Smooth muscle cell (in vitro differentiated cells): ENCODE data around the gene CTCF. TPM values are rescaled to one million over a fixed set of nuclear protein-coding genes. Genes with fewer than 3 reads are reported as not detected.

Experiments used
- DNase-seq: peaks from one replicate; lab custom pipeline; 2025; ENCODE audit not compliant: unreplicated experiment; lab: John Stamatoyannopoulos, UW
- H2AFZ ChIP-seq: fragments of 200-600 bp; sonication (generic); 2 replicates; pipeline ENCODE4 v1.6.0; 2016; ENCODE audit warnings: antibody characterized with exemption, low read depth, mild to moderate bottlenecking
- H3F3A ChIP-seq: fragments of 200-600 bp; sonication (generic); 2 replicates; pipeline ENCODE4 v1.6.0; 2017; ENCODE audit warnings: antibody characterized with exemption, low read depth
- H3K27ac ChIP-seq: fragments of 200-600 bp; sonication (generic); 2 replicates; pipeline ENCODE4 v1.5.1; 2016; ENCODE audit warnings: low read depth, mild to moderate bottlenecking
- H3K27me3 ChIP-seq: fragments of 200-600 bp; sonication (generic); 2 replicates; pipeline ENCODE4 v1.6.1; 2016; ENCODE audit warnings: low read depth, mild to moderate bottlenecking
- H3K36me3 ChIP-seq: fragments of 200-600 bp; sonication (generic); 2 replicates; pipeline ENCODE4 v1.5.1; 2016; ENCODE audit warnings: low read depth
- H3K4me1 ChIP-seq: fragments of 200-600 bp; sonication (generic); 2 replicates; pipeline ENCODE4 v1.5.1; 2016; ENCODE audit warnings: low read depth
- H3K4me2 ChIP-seq: fragments of 200-600 bp; sonication (generic); 2 replicates; pipeline ENCODE4 v1.6.0; 2016; ENCODE audit warnings: mild to moderate bottlenecking
- H3K4me3 ChIP-seq: fragments of 200-600 bp; sonication (generic); 2 replicates; pipeline ENCODE4 v1.5.1; 2016; ENCODE audit warnings: mild to moderate bottlenecking
- H3K79me2 ChIP-seq: fragments of 200-600 bp; sonication (generic); 2 replicates; pipeline ENCODE4 v1.6.0; 2016; ENCODE audit warnings: low read depth, mild to moderate bottlenecking
- H3K9ac ChIP-seq: fragments of 200-600 bp; sonication (generic); 2 replicates; pipeline ENCODE4 v1.6.0; 2016; ENCODE audit warnings: low read depth
- H3K9me3 ChIP-seq: fragments of 200-600 bp; sonication (generic); replicated peaks from 2 replicates; pipeline ENCODE4 v1.5.1; 2016; ENCODE audit warnings: low read depth
- H4K20me1 ChIP-seq: fragments of 200-600 bp; sonication (generic); 2 replicates; pipeline ENCODE4 v1.6.0; 2016; ENCODE audit warnings: low read depth
- CTCF ChIP-seq: fragments of 200-600 bp; sonication (generic); IDR thresholded peaks from 2 replicates; pipeline ENCODE4 v1.5.1; 2017; ENCODE audit warnings: borderline replicate concordance, mild to moderate bottlenecking, antibody characterized with exemption; ENCODE audit not compliant: insufficient read depth, poor library complexity, severe bottlenecking
- WGBS: methylation state at CpG from one replicate; pipeline ENCODE4 v1.1.7; 2016; ENCODE audit warnings: low lambda C conversion rate; 5-methylcytosine and 5-hydroxymethylcytosine counted together
- polyA plus RNA-seq: library from polyadenylated mRNA; unstranded; fragments of >200 nt; fragmentation: Nextera tagmentation; extraction: Ambion mirVana; gene quantifications from 2 replicates; pipeline ENCODE4 v1.2.1, GENCODE V29; 2016
- total RNA-seq: library from RNA; depleted of rRNA; stranded (reverse); fragments of >200 nt; gene quantifications from 2 replicates; pipeline ENCODE4 v1.2.3, GENCODE V29; 2014

Gene CTCF
- total and polyA plus RNA-seq, 2 experiments from 2014 or later = 28.4 to 32.4 TPM

GRCh38 chr16:67654403-67654911, 92.1 kb downstream of the CTCF start:
- Histone ChIP-seq H3K9me3 (no peaks in the 10 kb centered on the region), H4K20me1 (peaks cover 7% of the 10 kb centered on the region), H3K4me3 (no peak overlapping the region), H3K79me2 (no peaks in the 10 kb centered on the region), H3F3A (no peaks in the 10 kb centered on the region), H2AFZ (no peak overlapping the region), H3K4me1 (no peaks in the 10 kb centered on the region), H3K36me3 (no peaks in the 10 kb centered on the region), H3K4me2 (no peak overlapping the region), H3K27ac (no peak overlapping the region), H3K27me3 (peaks cover 13% of the 10 kb centered on the region), H3K9ac (no peak overlapping the region)
- DNase-seq = no peak
- no peak for TF ChIP-seq CTCF
- WGBS = 92% methylated on average over 30 of the region's 30 CpGs

GRCh38 chr16:67655363-67655762, 93.0 kb downstream of the CTCF start:
- DNase-seq = no peak
- no peak for TF ChIP-seq CTCF
- 76% methylated on average over 4 of the region's 4 CpGs for WGBS

GRCh38 chr16:67656344-67657016, 94.2 kb downstream of the CTCF start:
- H2AFZ ChIP-seq = no peak overlapping the region
- peaks cover 2% of the 10 kb centered on the region for H3K27me3 ChIP-seq
- TF ChIP-seq CTCF = no peak
- no peaks in the 10 kb centered on the region for H3K79me2 ChIP-seq
- WGBS = 92% methylated on average over 9 of the region's 9 CpGs
- no peaks in the 10 kb centered on the region for H3K36me3 ChIP-seq
- DNase-seq = no peak
- H4K20me1 ChIP-seq = peaks cover 7% of the 10 kb centered on the region
- no peak overlapping the region for H3K27ac ChIP-seq
- no peaks in the 10 kb centered on the region for H3K4me1 ChIP-seq
- peaks cover 4% of the 10 kb centered on the region for H3F3A ChIP-seq
- H3K9ac ChIP-seq = no peak overlapping the region
- no peak overlapping the region for H3K4me3 ChIP-seq
- H3K9me3 ChIP-seq = no peaks in the 10 kb centered on the region
- H3K4me2 ChIP-seq = no peak overlapping the region

More at GRCh38 chr16:67655363-67655762, 93.0 kb downstream of the CTCF start:
- no peaks in the 10 kb centered on the region for H3F3A ChIP-seq
- no peak overlapping the region for H3K4me3 ChIP-seq
- no peaks in the 10 kb centered on the region for H3K79me2 ChIP-seq
- H3K27ac ChIP-seq = no peak overlapping the region
- no peaks in the 10 kb centered on the region for H3K9me3 ChIP-seq
- H4K20me1 ChIP-seq = peaks cover 7% of the 10 kb centered on the region
- H3K4me1 ChIP-seq = no peaks in the 10 kb centered on the region
- H3K27me3 ChIP-seq = peaks cover 12% of the 10 kb centered on the region
- H3K9ac ChIP-seq = no peak overlapping the region
- H2AFZ ChIP-seq = no peak overlapping the region
- no peaks in the 10 kb centered on the region for H3K36me3 ChIP-seq
- no peak overlapping the region for H3K4me2 ChIP-seq

- no peak overlapping the region for H3K4me3 ChIP-seq
- no peak for DNase-seq
- H3K36me3 ChIP-seq = no peaks in the 10 kb centered on the region
- TF ChIP-seq CTCF = no peak
- H2AFZ ChIP-seq = no peak overlapping the region
- H3K9me3 ChIP-seq = no peaks in the 10 kb centered on the region
- no peak overlapping the region for H3K4me2 ChIP-seq
- 97% methylated on average over 15 of the region's 16 CpGs for WGBS
- H3K27ac ChIP-seq = no peak overlapping the region
- H3K27me3 ChIP-seq = no peaks in the 10 kb centered on the region
- peaks cover 3% of the 10 kb centered on the region for H3K4me1 ChIP-seq
- peaks cover 7% of the 10 kb centered on the region for H4K20me1 ChIP-seq
- no peak overlapping the region for H3K9ac ChIP-seq
- no peaks in the 10 kb centered on the region for H3K79me2 ChIP-seq
- peaks cover 4% of the 10 kb centered on the region for H3F3A ChIP-seq
These were observed 94.8 kb downstream of the CTCF start for GRCh38 chr16:67657017-67657608.
